SK-N-SH (cell line): ENCODE results near the gene TGM2. TPM values are rescaled to one million over a fixed set of nuclear protein-coding genes. Genes with fewer than 3 reads are reported as not detected.

Experiments used
- CTCF ChIP-seq: fragments of 200-600 bp; sonication (generic); IDR thresholded peaks from 2 replicates; pipeline ENCODE4 v1.6.1; 2017; ENCODE audit warnings: antibody characterized with exemption, mild to moderate bottlenecking, moderate library complexity
- EP300 ChIP-seq, 2 experiments: IDR thresholded peaks; 2 replicates each; pipeline versions ENCODE4 v1.4.0 to v1.6.1; 2012; ENCODE audit warnings: borderline replicate concordance in 1 of 2, low read depth in 1 of 2, low read length in 1 of 2
- NFIC ChIP-seq: IDR thresholded peaks from 2 replicates; pipeline ENCODE4 v1.4.0; 2012; ENCODE audit warnings: borderline replicate concordance
- POLR2AphosphoS5 ChIP-seq: IDR thresholded peaks from 2 replicates; pipeline ENCODE4 v1.6.1; 2012; ENCODE audit warnings: low read depth, low read length
- RAD21 ChIP-seq: IDR thresholded peaks from 2 replicates; pipeline ENCODE4 v1.6.1; 2012; ENCODE audit warnings: mild to moderate bottlenecking, low read length
- REST ChIP-seq: IDR thresholded peaks from 2 replicates; pipeline ENCODE4 v1.6.1; 2012; ENCODE audit warnings: mild to moderate bottlenecking, low read depth, low read length, moderate library complexity
- RXRA ChIP-seq: IDR thresholded peaks from 2 replicates; pipeline ENCODE4 v1.4.0; 2012; ENCODE audit warnings: low read depth, mild to moderate bottlenecking, borderline replicate concordance
- SIN3A ChIP-seq: IDR thresholded peaks from 2 replicates; pipeline ENCODE4 v1.6.1; 2012; ENCODE audit warnings: low read depth, mild to moderate bottlenecking, low read length, moderate library complexity, borderline replicate concordance
- TAF1 ChIP-seq: IDR thresholded peaks from 2 replicates; pipeline ENCODE4 v1.6.1; 2012; ENCODE audit warnings: low read depth, mild to moderate bottlenecking, low read length, moderate library complexity, borderline replicate concordance
- TEAD4 ChIP-seq: IDR thresholded peaks from 2 replicates; pipeline ENCODE4 v1.4.0; 2012; ENCODE audit warnings: mild to moderate bottlenecking, borderline replicate concordance; ENCODE audit not compliant: insufficient read depth
- YY1 ChIP-seq: IDR thresholded peaks from 2 replicates; pipeline ENCODE4 v1.4.0; 2012; ENCODE audit warnings: low read depth, mild to moderate bottlenecking
- ZBTB33 ChIP-seq: IDR thresholded peaks from 2 replicates; pipeline ENCODE4 v1.4.0; 2012; ENCODE audit warnings: low read depth, borderline replicate concordance
- polyA plus RNA-seq, 3 experiments: library from polyadenylated mRNA; depleted of rRNA; stranded (reverse); fragments of >200 nt; gene quantifications; 2 replicates each; pipeline ENCODE4 v1.2.3, GENCODE V29; 2012
- TF ChIP-seq, protein P1 (sequence below): IDR thresholded peaks from 2 replicates; pipeline ENCODE4; 2012

The TGM2 gene
- polyA plus RNA-seq, 1 of the 3 experiments (the other 2 are of a cell fraction): 676 TPM

- TF ChIP-seq, protein P1, sequence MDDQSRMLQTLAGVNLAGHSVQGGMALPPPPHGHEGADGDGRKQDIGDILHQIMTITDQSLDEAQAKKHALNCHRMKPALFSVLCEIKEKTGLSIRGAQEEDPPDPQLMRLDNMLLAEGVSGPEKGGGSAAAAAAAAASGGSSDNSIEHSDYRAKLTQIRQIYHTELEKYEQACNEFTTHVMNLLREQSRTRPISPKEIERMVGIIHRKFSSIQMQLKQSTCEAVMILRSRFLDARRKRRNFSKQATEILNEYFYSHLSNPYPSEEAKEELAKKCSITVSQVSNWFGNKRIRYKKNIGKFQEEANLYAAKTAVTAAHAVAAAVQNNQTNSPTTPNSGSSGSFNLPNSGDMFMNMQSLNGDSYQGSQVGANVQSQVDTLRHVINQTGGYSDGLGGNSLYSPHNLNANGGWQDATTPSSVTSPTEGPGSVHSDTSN: peak; percentile 87
- TF ChIP-seq CTCF (no peak), REST (0 out of 2 replicates have a peak, but pooled peaks have one; percentile 35), NFIC (no peak), EP300 (IDR thresholded peaks at IDR 0.05; ENCODE audit: borderline replicate concordance in 1 of 2, low read depth in 1 of 2, low read length in 1 of 2) (peak in 1 of 2 experiments; percentile 83; a peak in 2 of 4 replicates), SIN3A (0 out of 2 replicates have a peak, but pooled peaks have one; percentile 36), TAF1 (no peak; the same call in 1 of the 2 replicates), RXRA (peak; percentile 72), POLR2AphosphoS5 (peak; percentile 36; the same call in 1 of the 2 replicates), YY1 (peak; percentile 74), ZBTB33 (0 out of 2 replicates have a peak, but pooled peaks have one; percentile 59), RAD21 (no peak), TEAD4 (0 out of 2 replicates have a peak, but pooled peaks have one; percentile 37)
- TF ChIP-seq, all 33 proteins: peak for 15
These were observed 21.2 kb downstream of the TGM2 start (continued) for GRCh38 chr20:38143646-38144554.
